ENCODE results near the gene CES2. TPM values are rescaled to one million over a fixed set of nuclear protein-coding genes. Genes with fewer than 3 reads are reported as not detected.

Gene CES2
- total and polyA plus RNA-seq, 9 of the 15 experiments (the other 6 are each of a cell fraction or from before 2014, with no cell fraction given), result 2.2 to 37.9 (median 24.4) TPM

- TF ChIP-seq ARID3A (IDR thresholded peaks at IDR 0.05; ENCODE audit: borderline replicate concordance, low read depth, low read length) (no peak), RBFOX2 (IDR thresholded peaks at IDR 0.05; ENCODE audit: low read depth, low read length) (peak; percentile 94), NFIX (CRISPR knock-in tag; IDR thresholded peaks at IDR 0.05; ENCODE audit: low read depth) (no peak), ATF6 (CRISPR knock-in tag; IDR thresholded peaks at IDR 0.05) (no peak; the same call in 1 of the 2 replicates), BHLHE40 (IDR thresholded peaks at IDR 0.05; ENCODE audit: low read length) (peak; percentile 48; the same call in 1 of the 2 replicates), ZBTB43 (CRISPR knock-in tag; IDR thresholded peaks at IDR 0.05) (no peak), RUNX1 (IDR thresholded peaks at IDR 0.05; ENCODE audit: low read depth) (no peak), ZBED1 (IDR thresholded peaks at IDR 0.05) (0 out of 2 replicates have a peak, but pooled peaks have one; percentile 57), AFF4 (CRISPR knock-in tag; IDR thresholded peaks at IDR 0.05) (no peak; the same call in 1 of the 2 replicates), DEAF1 (CRISPR knock-in tag; IDR thresholded peaks at IDR 0.05) (no peak), MTA3 (IDR thresholded peaks at IDR 0.05; ENCODE audit: borderline replicate concordance) (peak; percentile 99), NFATC3 (IDR thresholded peaks at IDR 0.05) (no peak), JUNB (CRISPR knock-in tag; conservative IDR thresholded peaks at IDR 0.05) (no peak)
Observed at GRCh38 chr16:66934138-66934838, 1.0 kb upstream of the CES2 start, which contains the start of gene CIAO2B (continued).
